HEK293 (cell line): ENCODE results near the gene C12orf56.
A peak's percentile ranks its signal among the peaks of the same experiment; 100 is the strongest.

ENCODE experiments used
- KLF1 ChIP-seq: fragments of 450-650 bp; formaldehyde crosslinking; IDR thresholded peaks from 2 replicates; pipeline ENCODE4 v1.5.1; 2016; ENCODE audit warnings: missing biosample characterization, missing genetic modification characterization
- KLF10 ChIP-seq: fragments of 450-650 bp; IDR thresholded peaks from 2 replicates; pipeline ENCODE4 v1.5.1; 2018; ENCODE audit warnings: missing biosample characterization, mild to moderate bottlenecking, missing genetic modification characterization
- MZF1 ChIP-seq: fragments of 450-650 bp; formaldehyde crosslinking; IDR thresholded peaks from 2 replicates; pipeline ENCODE4 v1.5.1; 2017; ENCODE audit warnings: missing biosample characterization, missing genetic modification characterization, borderline replicate concordance
- OSR2 ChIP-seq: fragments of 450-650 bp; formaldehyde crosslinking; IDR thresholded peaks from 2 replicates; pipeline ENCODE4 v1.5.1; 2016; ENCODE audit warnings: missing biosample characterization, missing genetic modification characterization
- PRDM4 ChIP-seq: fragments of 450-650 bp; formaldehyde crosslinking; IDR thresholded peaks from 2 replicates; pipeline ENCODE4 v1.5.1; 2017; ENCODE audit warnings: missing biosample characterization, missing genetic modification characterization
- REPIN1 ChIP-seq: fragments of 450-650 bp; formaldehyde crosslinking; IDR thresholded peaks from 2 replicates; pipeline ENCODE4 v1.5.1; 2017; ENCODE audit warnings: missing biosample characterization, missing genetic modification characterization, low read depth
- SALL2 ChIP-seq: fragments of 450-650 bp; formaldehyde crosslinking; IDR thresholded peaks from 2 replicates; pipeline ENCODE4 v1.5.0; 2017; ENCODE audit warnings: missing biosample characterization, mild to moderate bottlenecking, missing genetic modification characterization, borderline replicate concordance
- WT1 ChIP-seq: fragments of 450-650 bp; formaldehyde crosslinking; IDR thresholded peaks from 2 replicates; pipeline ENCODE4 v1.5.1; 2016; ENCODE audit warnings: missing biosample characterization, missing genetic modification characterization
- ZBTB49 ChIP-seq: fragments of 450-650 bp; formaldehyde crosslinking; IDR thresholded peaks from 2 replicates; pipeline ENCODE4 v1.5.1; 2016; ENCODE audit warnings: missing biosample characterization, missing genetic modification characterization, low read depth
- ZBTB6 ChIP-seq: fragments of 450-650 bp; formaldehyde crosslinking; IDR thresholded peaks from 2 replicates; pipeline ENCODE4 v1.5.1; 2017; ENCODE audit warnings: missing biosample characterization, missing genetic modification characterization
- ZIC2 ChIP-seq: fragments of 450-650 bp; formaldehyde crosslinking; IDR thresholded peaks from 2 replicates; pipeline ENCODE4 v1.5.1; 2016; ENCODE audit warnings: missing biosample characterization, missing genetic modification characterization
- ZNF202 ChIP-seq: fragments of 450-650 bp; formaldehyde crosslinking; IDR thresholded peaks from 2 replicates; pipeline ENCODE4 v1.5.1; 2016; ENCODE audit warnings: missing biosample characterization, missing genetic modification characterization, borderline replicate concordance
- ZNF223 ChIP-seq: fragments of 450-650 bp; formaldehyde crosslinking; IDR thresholded peaks from 2 replicates; pipeline ENCODE4 v1.5.1; 2016; ENCODE audit warnings: missing biosample characterization, missing genetic modification characterization
- ZNF324 ChIP-seq: fragments of 450-650 bp; formaldehyde crosslinking; IDR thresholded peaks from 2 replicates; pipeline ENCODE4 v1.5.1; 2016; ENCODE audit warnings: missing biosample characterization, missing genetic modification characterization
- ZNF391 ChIP-seq: fragments of 450-650 bp; formaldehyde crosslinking; IDR thresholded peaks from 2 replicates; pipeline ENCODE4 v1.5.1; 2016; ENCODE audit warnings: low read depth, missing biosample characterization, missing genetic modification characterization, borderline replicate concordance
- ZNF394 ChIP-seq: fragments of 450-650 bp; formaldehyde crosslinking; IDR thresholded peaks from 2 replicates; pipeline ENCODE4 v1.5.1; 2016; ENCODE audit warnings: missing biosample characterization, missing genetic modification characterization, mild to moderate bottlenecking, moderate library complexity, borderline replicate concordance
- ZNF48 ChIP-seq: fragments of 450-650 bp; formaldehyde crosslinking; IDR thresholded peaks from 2 replicates; pipeline ENCODE4 v1.5.1; 2016; ENCODE audit warnings: missing biosample characterization, missing genetic modification characterization
- ZNF501 ChIP-seq: fragments of 450-650 bp; formaldehyde crosslinking; IDR thresholded peaks from 2 replicates; pipeline ENCODE4 v1.5.1; 2016; ENCODE audit warnings: missing biosample characterization, missing genetic modification characterization
- ZNF529 ChIP-seq: fragments of 450-650 bp; formaldehyde crosslinking; IDR thresholded peaks from 2 replicates; pipeline ENCODE4 v1.5.1; 2017; ENCODE audit warnings: missing genetic modification characterization, missing biosample characterization; ENCODE audit not compliant: insufficient replicate concordance
- ZNF548 ChIP-seq: fragments of 450-650 bp; formaldehyde crosslinking; IDR thresholded peaks from 2 replicates; pipeline ENCODE4 v1.5.1; 2016; ENCODE audit warnings: missing biosample characterization, missing genetic modification characterization
- ZNF571 ChIP-seq: fragments of 450-650 bp; formaldehyde crosslinking; IDR thresholded peaks from 2 replicates; pipeline ENCODE4 v1.5.0; 2017; ENCODE audit warnings: missing biosample characterization, missing genetic modification characterization
- ZNF626 ChIP-seq: fragments of 450-650 bp; sonication (Bioruptor Pico); formaldehyde crosslinking; IDR thresholded peaks from 2 replicates; pipeline ENCODE4 v1.5.1; 2018; ENCODE audit warnings: missing biosample characterization, missing genetic modification characterization, inconsistent platforms
- ZNF654 ChIP-seq: fragments of 450-650 bp; formaldehyde crosslinking; IDR thresholded peaks from 2 replicates; pipeline ENCODE4 v1.5.1; 2016; ENCODE audit warnings: low read depth, missing biosample characterization, missing genetic modification characterization
- ZNF670 ChIP-seq: fragments of 450-650 bp; formaldehyde crosslinking; IDR thresholded peaks from 2 replicates; pipeline ENCODE4 v1.5.1; 2016; ENCODE audit warnings: missing biosample characterization, missing genetic modification characterization, low read depth
- ZNF707 ChIP-seq: fragments of 450-650 bp; formaldehyde crosslinking; IDR thresholded peaks from 2 replicates; pipeline ENCODE4 v1.5.1; 2016; ENCODE audit warnings: missing biosample characterization, missing genetic modification characterization
- ZNF76 ChIP-seq: fragments of 450-650 bp; formaldehyde crosslinking; IDR thresholded peaks from 2 replicates; pipeline ENCODE4; 2016; ENCODE audit warnings: low read depth, missing biosample characterization, missing genetic modification characterization, borderline replicate concordance
- ZSCAN18 ChIP-seq: fragments of 450-650 bp; formaldehyde crosslinking; IDR thresholded peaks from 2 replicates; pipeline ENCODE4 v1.5.1; 2016; ENCODE audit warnings: missing biosample characterization, missing genetic modification characterization
- ZXDB ChIP-seq: fragments of 450-650 bp; formaldehyde crosslinking; IDR thresholded peaks from 2 replicates; pipeline ENCODE4 v1.5.1; 2016; ENCODE audit warnings: missing biosample characterization, missing genetic modification characterization
- TF ChIP-seq, protein P1 (sequence below): fragments of 450-650 bp; formaldehyde crosslinking; optimal IDR thresholded peaks from 2 replicates; pipeline ENCODE3; 2016; ENCODE audit warnings: missing biosample characterization, mild to moderate bottlenecking, missing genetic modification characterization
- TF ChIP-seq, protein P2 (sequence below): IDR thresholded peaks from 2 replicates; pipeline ENCODE4 v1.6.1; 2011; ENCODE audit warnings: mild to moderate bottlenecking, low read depth, low read length, borderline replicate concordance

Gene C12orf56

DNA sequence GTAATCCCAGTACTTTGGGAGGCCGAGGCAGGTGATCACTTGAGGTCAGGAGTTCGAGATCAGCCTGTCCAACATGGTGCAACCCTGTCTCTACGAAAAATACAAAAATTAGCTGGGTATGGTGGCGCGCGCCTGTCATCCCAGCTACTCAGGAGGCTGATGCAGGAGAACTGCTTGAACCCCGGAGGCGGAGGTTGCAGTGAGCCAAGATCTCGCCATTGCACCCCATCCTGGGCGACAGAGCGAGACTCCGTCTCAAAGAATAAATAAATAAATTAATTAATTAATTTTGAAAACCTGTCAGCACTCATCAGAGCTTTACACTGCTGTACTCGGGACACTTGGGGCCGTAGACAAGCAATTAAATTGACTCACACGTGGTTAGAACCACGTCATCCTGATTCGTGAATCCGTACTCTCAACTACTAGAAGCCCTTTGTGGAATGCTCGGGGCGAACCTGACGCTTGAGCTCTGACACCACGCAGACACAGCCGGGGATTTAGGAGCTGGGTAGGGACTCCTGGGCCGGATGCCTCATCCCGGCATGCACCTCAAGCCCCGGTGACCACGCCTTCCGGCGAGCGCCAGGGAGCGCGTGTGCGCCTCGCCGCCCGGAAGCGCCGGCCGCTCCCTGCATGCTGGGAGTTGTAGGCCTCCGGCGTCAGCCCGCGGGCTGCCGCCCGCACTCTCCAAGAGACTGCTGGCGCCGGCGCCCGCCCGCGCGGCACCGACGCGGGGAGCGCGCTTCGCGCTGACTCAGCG lies 13.3 kb upstream of the C12orf56 start, which contains the start of gene XPOT (continued):
- TF ChIP-seq, protein P1, sequence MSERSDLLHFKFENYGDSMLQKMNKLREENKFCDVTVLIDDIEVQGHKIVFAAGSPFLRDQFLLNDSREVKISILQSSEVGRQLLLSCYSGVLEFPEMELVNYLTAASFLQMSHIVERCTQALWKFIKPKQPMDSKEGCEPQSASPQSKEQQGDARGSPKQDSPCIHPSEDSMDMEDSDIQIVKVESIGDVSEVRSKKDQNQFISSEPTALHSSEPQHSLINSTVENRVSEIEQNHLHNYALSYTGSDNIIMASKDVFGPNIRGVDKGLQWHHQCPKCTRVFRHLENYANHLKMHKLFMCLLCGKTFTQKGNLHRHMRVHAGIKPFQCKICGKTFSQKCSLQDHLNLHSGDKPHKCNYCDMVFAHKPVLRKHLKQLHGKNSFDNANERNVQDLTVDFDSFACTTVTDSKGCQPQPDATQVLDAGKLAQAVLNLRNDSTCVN (tag by site-specific recombination), result no peak
- TF ChIP-seq REPIN1 (tag by site-specific recombination), result no peak
- TF ChIP-seq KLF1, result no peak
- TF ChIP-seq ZXDB (tag by site-specific recombination), result peak; percentile 52
- TF ChIP-seq ZNF223 (tag by site-specific recombination), result no peak
- TF ChIP-seq ZNF670 (tag by site-specific recombination), result no peak
- no peak for TF ChIP-seq ZNF548 (tag by site-specific recombination)
- peak; percentile 83 for TF ChIP-seq MZF1 (tag by site-specific recombination)
- peak; percentile 24; the same call in 1 of the 2 replicates for TF ChIP-seq ZNF324 (tag by site-specific recombination)
- no peak for TF ChIP-seq ZNF48 (tag by site-specific recombination)
- TF ChIP-seq ZNF391, result no peak; the same call in 1 of the 2 replicates
- TF ChIP-seq SALL2, result no peak
- no peak for TF ChIP-seq ZNF707 (tag by site-specific recombination)
- TF ChIP-seq ZIC2 (tag by site-specific recombination), result no peak
- TF ChIP-seq ZBTB6 (tag by site-specific recombination), result peak; percentile 74; the same call in 1 of the 2 replicates
- TF ChIP-seq KLF10 (tag by site-specific recombination), result 0 out of 2 replicates have a peak, but pooled peaks have one; percentile 44
- no peak for TF ChIP-seq ZBTB49 (tag by site-specific recombination)
- no peak for TF ChIP-seq WT1 (tag by site-specific recombination)
- TF ChIP-seq ZNF501 (tag by site-specific recombination), result no peak
- peak; percentile 38; the same call in 1 of the 2 replicates for TF ChIP-seq ZNF394 (tag by site-specific recombination)
- TF ChIP-seq ZSCAN18 (tag by site-specific recombination), result no peak
- no peak; the same call in 1 of the 2 replicates for TF ChIP-seq ZNF626 (tag by site-specific recombination)
- TF ChIP-seq PRDM4 (tag by site-specific recombination), result no peak
- no peak for TF ChIP-seq ZNF202 (tag by site-specific recombination)
- no peak for TF ChIP-seq ZNF571
- peak; percentile 96 for TF ChIP-seq ZNF76 (tag by site-specific recombination)
- TF ChIP-seq, protein P2, sequence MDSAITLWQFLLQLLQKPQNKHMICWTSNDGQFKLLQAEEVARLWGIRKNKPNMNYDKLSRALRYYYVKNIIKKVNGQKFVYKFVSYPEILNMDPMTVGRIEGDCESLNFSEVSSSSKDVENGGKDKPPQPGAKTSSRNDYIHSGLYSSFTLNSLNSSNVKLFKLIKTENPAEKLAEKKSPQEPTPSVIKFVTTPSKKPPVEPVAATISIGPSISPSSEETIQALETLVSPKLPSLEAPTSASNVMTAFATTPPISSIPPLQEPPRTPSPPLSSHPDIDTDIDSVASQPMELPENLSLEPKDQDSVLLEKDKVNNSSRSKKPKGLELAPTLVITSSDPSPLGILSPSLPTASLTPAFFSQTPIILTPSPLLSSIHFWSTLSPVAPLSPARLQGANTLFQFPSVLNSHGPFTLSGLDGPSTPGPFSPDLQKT, result peak; percentile 86; the same call in 1 of the 2 replicates
- TF ChIP-seq ZNF529 (tag by site-specific recombination), result no peak
- TF ChIP-seq OSR2, result no peak
- TF ChIP-seq ZNF654 (tag by site-specific recombination), result no peak
